ENCODE data around the gene KAT8. TPM values are rescaled to one million over a fixed set of nuclear protein-coding genes. Genes with fewer than 3 reads are reported as not detected.

Gene KAT8
- total and polyA plus RNA-seq, 9 of the 15 experiments (the other 6 are each of a cell fraction or from before 2014, with no cell fraction given) = 10.0 to 98.5 (median 76.4) TPM

DNA sequence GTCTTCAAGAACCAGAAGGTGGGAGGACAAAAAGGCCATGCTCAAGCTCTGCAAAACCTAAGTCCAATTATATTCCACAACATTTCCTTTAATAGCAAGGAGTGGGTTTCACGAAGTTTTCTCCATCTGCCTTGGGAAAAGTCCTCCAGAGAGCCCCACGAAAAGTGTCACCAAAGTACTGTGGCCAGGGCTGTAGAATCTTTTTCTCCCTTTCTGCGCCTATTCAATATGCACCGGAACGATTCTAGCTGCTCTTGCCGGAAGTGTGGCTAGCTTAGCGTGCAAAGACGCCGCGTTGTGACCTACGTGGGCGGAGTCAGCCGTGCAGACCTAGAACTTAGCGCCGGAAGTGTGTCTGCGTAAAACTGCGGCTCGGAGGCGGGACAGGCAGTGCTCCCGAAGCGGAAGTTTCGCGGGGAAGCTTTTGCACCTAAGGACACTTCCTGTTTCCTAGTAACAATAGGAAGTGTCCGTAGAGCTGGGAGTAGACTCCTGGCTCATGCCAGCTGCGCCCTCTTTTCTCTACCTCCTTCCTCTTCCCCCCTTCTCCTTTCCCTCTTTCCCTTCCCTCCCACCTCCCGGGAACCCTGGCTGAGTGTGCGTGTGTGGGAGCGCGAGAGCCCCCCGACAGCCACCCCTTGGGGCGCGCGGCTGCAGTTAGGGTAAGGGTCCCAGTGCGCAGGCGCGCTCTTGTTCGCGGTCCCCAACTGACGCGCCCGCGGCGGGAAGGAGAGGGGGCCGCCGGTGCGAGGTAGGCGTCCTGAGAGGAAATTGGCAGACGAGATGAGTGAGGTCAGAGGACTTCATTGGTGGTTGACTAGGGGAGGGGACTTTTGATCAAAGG lies 43.3 kb upstream of the KAT8 start, which contains the start of the genes ZNF646 and ZNF668 (continued):
- TF ChIP-seq, protein P1, sequence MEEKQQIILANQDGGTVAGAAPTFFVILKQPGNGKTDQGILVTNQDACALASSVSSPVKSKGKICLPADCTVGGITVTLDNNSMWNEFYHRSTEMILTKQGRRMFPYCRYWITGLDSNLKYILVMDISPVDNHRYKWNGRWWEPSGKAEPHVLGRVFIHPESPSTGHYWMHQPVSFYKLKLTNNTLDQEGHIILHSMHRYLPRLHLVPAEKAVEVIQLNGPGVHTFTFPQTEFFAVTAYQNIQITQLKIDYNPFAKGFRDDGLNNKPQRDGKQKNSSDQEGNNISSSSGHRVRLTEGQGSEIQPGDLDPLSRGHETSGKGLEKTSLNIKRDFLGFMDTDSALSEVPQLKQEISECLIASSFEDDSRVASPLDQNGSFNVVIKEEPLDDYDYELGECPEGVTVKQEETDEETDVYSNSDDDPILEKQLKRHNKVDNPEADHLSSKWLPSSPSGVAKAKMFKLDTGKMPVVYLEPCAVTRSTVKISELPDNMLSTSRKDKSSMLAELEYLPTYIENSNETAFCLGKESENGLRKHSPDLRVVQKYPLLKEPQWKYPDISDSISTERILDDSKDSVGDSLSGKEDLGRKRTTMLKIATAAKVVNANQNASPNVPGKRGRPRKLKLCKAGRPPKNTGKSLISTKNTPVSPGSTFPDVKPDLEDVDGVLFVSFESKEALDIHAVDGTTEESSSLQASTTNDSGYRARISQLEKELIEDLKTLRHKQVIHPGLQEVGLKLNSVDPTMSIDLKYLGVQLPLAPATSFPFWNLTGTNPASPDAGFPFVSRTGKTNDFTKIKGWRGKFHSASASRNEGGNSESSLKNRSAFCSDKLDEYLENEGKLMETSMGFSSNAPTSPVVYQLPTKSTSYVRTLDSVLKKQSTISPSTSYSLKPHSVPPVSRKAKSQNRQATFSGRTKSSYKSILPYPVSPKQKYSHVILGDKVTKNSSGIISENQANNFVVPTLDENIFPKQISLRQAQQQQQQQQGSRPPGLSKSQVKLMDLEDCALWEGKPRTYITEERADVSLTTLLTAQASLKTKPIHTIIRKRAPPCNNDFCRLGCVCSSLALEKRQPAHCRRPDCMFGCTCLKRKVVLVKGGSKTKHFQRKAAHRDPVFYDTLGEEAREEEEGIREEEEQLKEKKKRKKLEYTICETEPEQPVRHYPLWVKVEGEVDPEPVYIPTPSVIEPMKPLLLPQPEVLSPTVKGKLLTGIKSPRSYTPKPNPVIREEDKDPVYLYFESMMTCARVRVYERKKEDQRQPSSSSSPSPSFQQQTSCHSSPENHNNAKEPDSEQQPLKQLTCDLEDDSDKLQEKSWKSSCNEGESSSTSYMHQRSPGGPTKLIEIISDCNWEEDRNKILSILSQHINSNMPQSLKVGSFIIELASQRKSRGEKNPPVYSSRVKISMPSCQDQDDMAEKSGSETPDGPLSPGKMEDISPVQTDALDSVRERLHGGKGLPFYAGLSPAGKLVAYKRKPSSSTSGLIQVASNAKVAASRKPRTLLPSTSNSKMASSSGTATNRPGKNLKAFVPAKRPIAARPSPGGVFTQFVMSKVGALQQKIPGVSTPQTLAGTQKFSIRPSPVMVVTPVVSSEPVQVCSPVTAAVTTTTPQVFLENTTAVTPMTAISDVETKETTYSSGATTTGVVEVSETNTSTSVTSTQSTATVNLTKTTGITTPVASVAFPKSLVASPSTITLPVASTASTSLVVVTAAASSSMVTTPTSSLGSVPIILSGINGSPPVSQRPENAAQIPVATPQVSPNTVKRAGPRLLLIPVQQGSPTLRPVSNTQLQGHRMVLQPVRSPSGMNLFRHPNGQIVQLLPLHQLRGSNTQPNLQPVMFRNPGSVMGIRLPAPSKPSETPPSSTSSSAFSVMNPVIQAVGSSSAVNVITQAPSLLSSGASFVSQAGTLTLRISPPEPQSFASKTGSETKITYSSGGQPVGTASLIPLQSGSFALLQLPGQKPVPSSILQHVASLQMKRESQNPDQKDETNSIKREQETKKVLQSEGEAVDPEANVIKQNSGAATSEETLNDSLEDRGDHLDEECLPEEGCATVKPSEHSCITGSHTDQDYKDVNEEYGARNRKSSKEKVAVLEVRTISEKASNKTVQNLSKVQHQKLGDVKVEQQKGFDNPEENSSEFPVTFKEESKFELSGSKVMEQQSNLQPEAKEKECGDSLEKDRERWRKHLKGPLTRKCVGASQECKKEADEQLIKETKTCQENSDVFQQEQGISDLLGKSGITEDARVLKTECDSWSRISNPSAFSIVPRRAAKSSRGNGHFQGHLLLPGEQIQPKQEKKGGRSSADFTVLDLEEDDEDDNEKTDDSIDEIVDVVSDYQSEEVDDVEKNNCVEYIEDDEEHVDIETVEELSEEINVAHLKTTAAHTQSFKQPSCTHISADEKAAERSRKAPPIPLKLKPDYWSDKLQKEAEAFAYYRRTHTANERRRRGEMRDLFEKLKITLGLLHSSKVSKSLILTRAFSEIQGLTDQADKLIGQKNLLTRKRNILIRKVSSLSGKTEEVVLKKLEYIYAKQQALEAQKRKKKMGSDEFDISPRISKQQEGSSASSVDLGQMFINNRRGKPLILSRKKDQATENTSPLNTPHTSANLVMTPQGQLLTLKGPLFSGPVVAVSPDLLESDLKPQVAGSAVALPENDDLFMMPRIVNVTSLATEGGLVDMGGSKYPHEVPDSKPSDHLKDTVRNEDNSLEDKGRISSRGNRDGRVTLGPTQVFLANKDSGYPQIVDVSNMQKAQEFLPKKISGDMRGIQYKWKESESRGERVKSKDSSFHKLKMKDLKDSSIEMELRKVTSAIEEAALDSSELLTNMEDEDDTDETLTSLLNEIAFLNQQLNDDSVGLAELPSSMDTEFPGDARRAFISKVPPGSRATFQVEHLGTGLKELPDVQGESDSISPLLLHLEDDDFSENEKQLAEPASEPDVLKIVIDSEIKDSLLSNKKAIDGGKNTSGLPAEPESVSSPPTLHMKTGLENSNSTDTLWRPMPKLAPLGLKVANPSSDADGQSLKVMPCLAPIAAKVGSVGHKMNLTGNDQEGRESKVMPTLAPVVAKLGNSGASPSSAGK (IDR thresholded peaks at IDR 0.05) = no peak
- TF ChIP-seq, protein P2, sequence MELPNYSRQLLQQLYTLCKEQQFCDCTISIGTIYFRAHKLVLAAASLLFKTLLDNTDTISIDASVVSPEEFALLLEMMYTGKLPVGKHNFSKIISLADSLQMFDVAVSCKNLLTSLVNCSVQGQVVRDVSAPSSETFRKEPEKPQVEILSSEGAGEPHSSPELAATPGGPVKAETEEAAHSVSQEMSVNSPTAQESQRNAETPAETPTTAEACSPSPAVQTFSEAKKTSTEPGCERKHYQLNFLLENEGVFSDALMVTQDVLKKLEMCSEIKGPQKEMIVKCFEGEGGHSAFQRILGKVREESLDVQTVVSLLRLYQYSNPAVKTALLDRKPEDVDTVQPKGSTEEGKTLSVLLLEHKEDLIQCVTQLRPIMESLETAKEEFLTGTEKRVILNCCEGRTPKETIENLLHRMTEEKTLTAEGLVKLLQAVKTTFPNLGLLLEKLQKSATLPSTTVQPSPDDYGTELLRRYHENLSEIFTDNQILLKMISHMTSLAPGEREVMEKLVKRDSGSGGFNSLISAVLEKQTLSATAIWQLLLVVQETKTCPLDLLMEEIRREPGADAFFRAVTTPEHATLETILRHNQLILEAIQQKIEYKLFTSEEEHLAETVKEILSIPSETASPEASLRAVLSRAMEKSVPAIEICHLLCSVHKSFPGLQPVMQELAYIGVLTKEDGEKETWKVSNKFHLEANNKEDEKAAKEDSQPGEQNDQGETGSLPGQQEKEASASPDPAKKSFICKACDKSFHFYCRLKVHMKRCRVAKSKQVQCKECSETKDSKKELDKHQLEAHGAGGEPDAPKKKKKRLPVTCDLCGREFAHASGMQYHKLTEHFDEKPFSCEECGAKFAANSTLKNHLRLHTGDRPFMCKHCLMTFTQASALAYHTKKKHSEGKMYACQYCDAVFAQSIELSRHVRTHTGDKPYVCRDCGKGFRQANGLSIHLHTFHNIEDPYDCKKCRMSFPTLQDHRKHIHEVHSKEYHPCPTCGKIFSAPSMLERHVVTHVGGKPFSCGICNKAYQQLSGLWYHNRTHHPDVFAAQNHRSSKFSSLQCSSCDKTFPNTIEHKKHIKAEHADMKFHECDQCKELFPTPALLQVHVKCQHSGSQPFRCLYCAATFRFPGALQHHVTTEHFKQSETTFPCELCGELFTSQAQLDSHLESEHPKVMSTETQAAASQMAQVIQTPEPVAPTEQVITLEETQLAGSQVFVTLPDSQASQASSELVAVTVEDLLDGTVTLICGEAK (IDR thresholded peaks at IDR 0.05) = peak; percentile 100
- TF ChIP-seq, protein P2 (CRISPR knock-in tag; IDR thresholded peaks at IDR 0.05) = no peak
- TF ChIP-seq, protein P3, sequence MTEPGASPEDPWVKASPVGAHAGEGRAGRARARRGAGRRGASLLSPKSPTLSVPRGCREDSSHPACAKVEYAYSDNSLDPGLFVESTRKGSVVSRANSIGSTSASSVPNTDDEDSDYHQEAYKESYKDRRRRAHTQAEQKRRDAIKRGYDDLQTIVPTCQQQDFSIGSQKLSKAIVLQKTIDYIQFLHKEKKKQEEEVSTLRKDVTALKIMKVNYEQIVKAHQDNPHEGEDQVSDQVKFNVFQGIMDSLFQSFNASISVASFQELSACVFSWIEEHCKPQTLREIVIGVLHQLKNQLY (CRISPR knock-in tag; conservative IDR thresholded peaks at IDR 0.05) = no peak
